ENCODE measurements around the gene CCNY.

- TF ChIP-seq, protein P1, sequence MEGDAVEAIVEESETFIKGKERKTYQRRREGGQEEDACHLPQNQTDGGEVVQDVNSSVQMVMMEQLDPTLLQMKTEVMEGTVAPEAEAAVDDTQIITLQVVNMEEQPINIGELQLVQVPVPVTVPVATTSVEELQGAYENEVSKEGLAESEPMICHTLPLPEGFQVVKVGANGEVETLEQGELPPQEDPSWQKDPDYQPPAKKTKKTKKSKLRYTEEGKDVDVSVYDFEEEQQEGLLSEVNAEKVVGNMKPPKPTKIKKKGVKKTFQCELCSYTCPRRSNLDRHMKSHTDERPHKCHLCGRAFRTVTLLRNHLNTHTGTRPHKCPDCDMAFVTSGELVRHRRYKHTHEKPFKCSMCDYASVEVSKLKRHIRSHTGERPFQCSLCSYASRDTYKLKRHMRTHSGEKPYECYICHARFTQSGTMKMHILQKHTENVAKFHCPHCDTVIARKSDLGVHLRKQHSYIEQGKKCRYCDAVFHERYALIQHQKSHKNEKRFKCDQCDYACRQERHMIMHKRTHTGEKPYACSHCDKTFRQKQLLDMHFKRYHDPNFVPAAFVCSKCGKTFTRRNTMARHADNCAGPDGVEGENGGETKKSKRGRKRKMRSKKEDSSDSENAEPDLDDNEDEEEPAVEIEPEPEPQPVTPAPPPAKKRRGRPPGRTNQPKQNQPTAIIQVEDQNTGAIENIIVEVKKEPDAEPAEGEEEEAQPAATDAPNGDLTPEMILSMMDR (IDR thresholded peaks at IDR 0.05) = no peak
- no peak for TF ChIP-seq POLR2A (IDR thresholded peaks at IDR 0.05)
Observed at GRCh38 chr10:35565602-35566081, 229.3 kb downstream of the CCNY start.
